ENCODE results near the gene HAS3. TPM values are rescaled to one million over a fixed set of nuclear protein-coding genes. Genes with fewer than 3 reads are reported as not detected.

Gene HAS3
- total RNA-seq = 1 to 10 TPM in 2 of 9 donors, under 1 TPM in 7; 0.21 to 2.0 (median 0.48) TPM
- polyA plus RNA-seq = under 1 TPM; 0.27 to 0.72 TPM
- long read RNA-seq, donor 1 = 0 reads
- long read RNA-seq, donor 2 = 0 reads
- long read RNA-seq, donor 3 = 0 reads

DNA sequence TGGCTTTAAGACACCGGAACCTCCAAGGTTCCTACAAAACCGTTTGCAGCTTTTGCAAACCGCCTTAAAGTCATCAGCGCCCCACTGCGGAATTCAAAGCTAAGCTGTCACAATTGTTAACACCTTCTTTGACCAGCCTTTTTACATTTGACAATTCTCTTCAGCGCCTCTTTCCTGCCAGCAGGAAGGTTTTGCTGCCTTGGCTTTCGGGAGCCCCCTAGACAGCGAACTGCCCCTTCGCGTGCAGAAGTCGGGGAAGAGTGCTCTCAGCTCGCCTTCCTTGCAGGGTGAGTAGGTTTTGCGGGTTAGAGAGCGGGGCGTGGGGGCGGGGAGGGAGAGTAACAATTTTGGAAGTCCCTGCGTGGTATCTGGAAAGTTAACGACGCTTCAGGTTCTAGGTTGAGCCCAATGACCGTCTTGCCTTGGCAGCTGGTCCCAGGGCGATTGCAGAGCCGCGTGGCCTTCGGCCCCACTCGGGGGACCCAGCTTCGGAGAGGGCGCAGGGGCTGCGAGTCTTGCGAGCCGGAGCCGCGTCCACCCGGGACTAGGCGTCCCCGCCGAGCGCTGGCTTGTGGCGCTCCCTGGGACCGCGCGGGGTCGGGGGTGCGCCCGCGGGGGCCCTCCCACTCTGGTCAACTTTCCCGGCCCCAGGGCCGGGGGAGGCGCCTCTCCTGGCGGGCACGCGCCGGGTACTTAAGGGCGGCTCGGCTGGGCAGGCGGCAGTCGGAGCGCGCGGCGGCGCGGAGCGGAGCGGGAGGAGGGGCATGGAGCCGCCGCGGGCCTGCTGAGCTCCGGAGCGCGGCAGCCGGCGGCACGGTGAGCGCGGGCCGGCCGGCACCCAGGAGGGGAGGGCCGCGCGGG is at the start of gene HAS3:
Gene HAS3, plus strand, starts transcription at position 153 of the 861 bp plus-strand sequence. CDS start 3,743 bp downstream, outside the sequence.
- 0 to 1% (median 0%) methylated on average over 57 to 80 of the region's 80 CpGs for WGBS, 4 donors
- TF ChIP-seq CTCF (IDR thresholded peaks at IDR 0.05) (peak in 9 of 12 donors; percentile 10 to 46 (median 22)), POLR2A (IDR thresholded peaks at IDR 0.05) (peak in 1 of 2 donors; percentile 33)
- peaks cover 0 to 24% (median 0%) of the 10 kb centered on the region in 9 donors for H3K27me3 ChIP-seq
- peak within 1 kb of the TSS; percentile 42 to 75 (median 60) for H3K4me3 ChIP-seq
- H3K36me3 ChIP-seq = peaks cover 0 to 18% (median 6%) of the 10 kb centered on the region in 9 donors
- H3K9me3 ChIP-seq = no peaks in the 10 kb centered on the region
- DNase-seq (peak in 3 of 5 donors; percentile 40 to 60 (median 44)), ATAC-seq (peak; percentile 58 to 79 (median 75))
- H3K4me1 ChIP-seq = peaks cover 0 to 32% (median 26%) of the 10 kb centered on the region in 12 donors
- peak within 1 kb of the TSS in 3 of 12 donors; percentile 3 to 34 (median 27) for H3K27ac ChIP-seq
- intact Hi-C loops (cut with DNase I) = loop anchor here in 6 of 10 donors (2.0 to 10.0 kb wide), 3 partner anchors 65 to 203 kb away; no protein-coding TSS in a partner anchor

DNA sequence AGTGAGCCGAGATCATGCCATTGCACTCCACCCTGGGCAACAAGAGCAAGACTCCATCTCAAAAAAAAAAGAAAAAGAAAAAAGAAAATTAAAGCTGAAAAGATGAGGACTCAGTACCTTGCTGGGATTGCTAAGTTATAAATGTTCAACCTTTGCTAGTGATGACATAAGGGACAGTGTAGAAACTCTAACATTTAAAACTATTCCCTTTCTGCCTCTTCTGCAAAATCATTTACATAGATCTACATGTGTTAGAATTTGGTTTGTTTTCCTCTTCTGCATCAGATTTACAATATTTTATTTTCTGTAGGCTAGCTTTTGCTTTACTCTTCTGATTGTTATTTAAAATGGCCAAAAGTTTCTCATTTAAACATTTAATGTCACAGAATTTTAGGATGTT is 49.5 kb upstream of the HAS3 start:
- H3K4me1 ChIP-seq = peaks cover 0 to 9% (median 0%) of the 10 kb centered on the region in 12 donors
- intact Hi-C loops (cut with DNase I) = no loop called here
- no peaks in the 10 kb centered on the region for H3K9me3 ChIP-seq
- ATAC-seq = no peak
- H3K36me3 ChIP-seq = no peaks in the 10 kb centered on the region
- no peak for DNase-seq
- H3K27ac ChIP-seq = no peak overlapping the region
- WGBS, 4 donors = 91 to 100% (median 94%) methylated on average over 1 of the region's 1 CpG
- no peak overlapping the region for H3K4me3 ChIP-seq
- TF ChIP-seq POLR2A (IDR thresholded peaks at IDR 0.05) (no peak), CTCF (IDR thresholded peaks at IDR 0.05) (no peak)
- no peaks in the 10 kb centered on the region for H3K27me3 ChIP-seq

- TF ChIP-seq POLR2A (IDR thresholded peaks at IDR 0.05) = no peak
- TF ChIP-seq CTCF (IDR thresholded peaks at IDR 0.05) = no peak
- intact Hi-C loops (cut with DNase I) = no loop called here
- no peak overlapping the region for H3K4me3 ChIP-seq
- H3K27ac ChIP-seq = no peak overlapping the region
- ATAC-seq = no peak
- no peaks in the 10 kb centered on the region for H3K27me3 ChIP-seq
- no peak for DNase-seq
- peaks cover 0 to 9% (median 0%) of the 10 kb centered on the region in 12 donors for H3K4me1 ChIP-seq
- H3K36me3 ChIP-seq = no peaks in the 10 kb centered on the region
- WGBS, 4 donors = 82 to 89% (median 85%) methylated on average over 3 of the region's 3 CpGs
- H3K9me3 ChIP-seq = no peaks in the 10 kb centered on the region
Measured at GRCh38 chr16:69056421-69056820, 49.0 kb upstream of the HAS3 start.

Data from heart left ventricle (tissue), 16 donors.